Limb (tissue), 2 donors: ENCODE data around the gene ARHGAP4.

Experiments
- DNase-seq, 2 donors: peaks; one replicate each; pipeline ENCODE4 v3.0.0-alpha.2; 2016; ENCODE audit errors: extremely low spot score in 2 of 2

Gene ARHGAP4

DNA sequence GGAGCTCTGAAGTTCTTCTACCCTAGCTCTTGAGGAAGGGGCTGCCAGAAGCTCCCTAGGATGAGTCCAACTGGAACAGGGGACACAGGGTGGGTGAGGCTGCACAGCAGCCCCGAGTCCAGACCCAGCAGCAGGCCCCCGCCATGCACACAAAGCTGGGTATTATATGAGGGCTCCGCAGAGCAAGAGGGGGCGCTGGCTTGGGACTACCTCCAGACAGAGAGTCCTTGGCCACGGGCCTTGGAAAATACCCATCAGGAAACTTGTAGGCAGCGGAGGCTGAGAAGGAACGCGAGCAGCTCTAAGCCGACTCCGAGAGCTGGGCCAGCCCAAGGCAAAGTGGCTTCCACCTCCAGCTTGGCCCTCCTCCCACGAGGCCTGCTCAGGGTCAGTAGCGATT, 37.5 kb upstream of the ARHGAP4 start:
- DNase-seq: no peak

DNA sequence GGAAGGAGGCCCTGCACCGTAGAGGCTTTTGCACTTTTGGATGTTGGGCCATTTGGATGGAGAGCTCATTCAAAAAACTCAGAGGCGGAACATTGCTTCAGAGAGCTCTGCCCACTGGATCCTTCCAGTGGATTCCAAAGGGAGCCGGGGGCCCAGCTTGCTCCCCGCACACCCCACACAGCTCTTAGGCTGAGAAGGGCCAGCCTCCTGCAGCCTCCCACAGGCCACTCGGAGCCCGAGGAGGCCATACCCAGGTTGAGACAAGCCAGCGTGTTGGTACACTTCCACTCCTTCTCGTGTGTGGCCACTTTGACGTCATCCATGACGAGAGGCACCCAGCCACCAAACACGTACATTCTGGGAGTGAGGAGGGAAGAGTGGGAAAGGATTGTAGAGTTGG, 35.2 kb upstream of the ARHGAP4 start:
- DNase-seq: no peak

DNA sequence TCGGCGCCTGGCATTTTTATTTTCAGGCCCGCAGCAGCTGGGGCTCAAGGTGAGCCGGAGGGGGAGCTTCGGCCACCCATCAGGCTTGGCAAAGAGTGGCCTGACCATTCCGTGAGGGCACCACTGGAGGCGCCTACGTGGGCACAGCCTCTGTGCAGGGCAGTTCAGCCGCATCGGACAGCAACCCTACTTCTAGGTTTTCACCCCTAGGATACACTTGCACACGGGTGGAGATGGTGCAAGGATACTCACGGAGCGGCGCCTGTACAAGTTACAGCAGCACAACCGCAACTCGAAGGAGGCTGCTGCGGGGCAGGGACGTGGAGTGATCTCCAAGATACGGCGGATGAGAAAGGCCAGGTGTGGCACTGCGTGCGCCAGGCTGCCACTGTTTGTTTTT, 34.7 kb upstream of the ARHGAP4 start:
- DNase-seq: no peak

DNA sequence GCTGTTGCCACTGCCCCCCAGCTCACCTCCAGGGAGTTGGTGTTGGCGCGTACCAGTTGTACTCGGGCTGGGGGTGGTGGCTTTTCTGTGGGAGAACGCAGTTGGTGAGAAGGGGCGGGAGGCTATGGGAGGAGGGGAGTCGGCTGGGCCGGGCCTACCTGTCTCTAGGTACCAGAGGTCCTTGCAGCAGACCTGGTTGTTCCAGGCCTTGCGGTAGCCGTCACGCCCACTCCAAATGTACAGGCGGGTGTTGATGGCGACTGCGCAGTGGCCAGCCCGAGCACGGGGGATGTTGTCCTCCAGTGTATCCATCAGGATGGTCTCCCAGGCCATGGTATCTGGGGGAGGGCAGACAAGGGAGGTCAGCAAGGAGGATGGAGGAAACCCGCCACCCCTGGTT, 34.0 kb upstream of the ARHGAP4 start:
- DNase-seq: no peak

DNA sequence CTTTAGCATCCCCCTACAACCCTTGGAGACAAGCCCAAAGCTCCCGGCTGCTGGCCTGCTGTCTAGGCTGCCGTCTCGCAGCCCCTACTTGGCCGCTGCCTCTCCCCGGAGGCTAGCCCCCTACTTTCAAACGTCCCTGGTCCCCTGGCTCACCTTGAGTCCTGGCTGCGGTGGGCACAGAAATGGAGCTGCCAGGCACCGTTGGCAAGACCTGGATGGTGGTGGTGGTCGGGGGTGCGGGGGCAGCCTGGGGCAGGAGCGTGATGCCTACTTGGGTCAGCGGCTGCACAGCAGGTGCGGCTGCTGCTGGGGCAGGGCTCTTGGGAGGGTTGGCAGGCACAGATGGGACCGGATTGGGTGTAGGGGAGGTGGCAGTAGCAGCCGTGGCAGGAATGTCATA, 33.6 kb upstream of the ARHGAP4 start:
- DNase-seq: no peak

DNA sequence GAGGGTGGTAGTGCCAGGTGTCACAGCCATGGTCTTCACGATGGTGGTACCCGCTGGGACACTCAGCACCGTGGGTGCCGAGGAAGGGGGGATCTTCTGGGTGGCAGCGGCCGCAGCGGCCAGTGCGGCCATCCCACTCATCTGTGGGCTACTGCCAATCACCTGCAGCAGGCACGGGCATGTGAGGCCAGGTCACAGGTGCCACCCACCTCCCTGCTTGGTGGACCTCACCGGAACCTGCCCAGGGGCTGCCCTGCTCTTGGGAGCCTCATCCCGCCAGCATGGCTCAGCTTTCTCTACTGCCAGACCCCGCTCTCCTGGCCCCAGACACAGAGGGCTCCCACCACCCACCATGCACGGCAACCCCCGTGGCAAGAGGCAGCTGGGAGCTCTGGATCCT, 32.5 kb upstream of the ARHGAP4 start:
- no peak for DNase-seq

DNA sequence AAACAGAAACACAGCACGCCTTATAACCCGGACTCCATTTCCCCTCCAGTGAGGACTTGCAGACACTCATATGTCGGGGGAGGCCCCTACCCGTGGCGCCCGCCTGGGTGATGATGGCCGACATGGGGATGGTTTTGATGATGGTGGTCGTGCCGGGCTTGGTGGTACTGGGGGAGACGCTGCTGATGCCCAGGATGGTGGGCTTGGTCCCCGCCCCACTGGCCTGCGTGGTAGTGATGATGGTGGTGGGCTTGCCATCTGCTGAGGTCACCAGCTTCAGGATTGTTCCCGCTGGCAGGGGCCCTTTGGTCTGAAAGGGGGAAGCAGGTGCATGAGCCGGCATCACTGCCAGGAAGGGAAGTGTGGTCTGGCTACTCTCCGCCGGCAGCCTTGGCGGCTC, 31.2 kb upstream of the ARHGAP4 start:
- DNase-seq: no peak

DNA sequence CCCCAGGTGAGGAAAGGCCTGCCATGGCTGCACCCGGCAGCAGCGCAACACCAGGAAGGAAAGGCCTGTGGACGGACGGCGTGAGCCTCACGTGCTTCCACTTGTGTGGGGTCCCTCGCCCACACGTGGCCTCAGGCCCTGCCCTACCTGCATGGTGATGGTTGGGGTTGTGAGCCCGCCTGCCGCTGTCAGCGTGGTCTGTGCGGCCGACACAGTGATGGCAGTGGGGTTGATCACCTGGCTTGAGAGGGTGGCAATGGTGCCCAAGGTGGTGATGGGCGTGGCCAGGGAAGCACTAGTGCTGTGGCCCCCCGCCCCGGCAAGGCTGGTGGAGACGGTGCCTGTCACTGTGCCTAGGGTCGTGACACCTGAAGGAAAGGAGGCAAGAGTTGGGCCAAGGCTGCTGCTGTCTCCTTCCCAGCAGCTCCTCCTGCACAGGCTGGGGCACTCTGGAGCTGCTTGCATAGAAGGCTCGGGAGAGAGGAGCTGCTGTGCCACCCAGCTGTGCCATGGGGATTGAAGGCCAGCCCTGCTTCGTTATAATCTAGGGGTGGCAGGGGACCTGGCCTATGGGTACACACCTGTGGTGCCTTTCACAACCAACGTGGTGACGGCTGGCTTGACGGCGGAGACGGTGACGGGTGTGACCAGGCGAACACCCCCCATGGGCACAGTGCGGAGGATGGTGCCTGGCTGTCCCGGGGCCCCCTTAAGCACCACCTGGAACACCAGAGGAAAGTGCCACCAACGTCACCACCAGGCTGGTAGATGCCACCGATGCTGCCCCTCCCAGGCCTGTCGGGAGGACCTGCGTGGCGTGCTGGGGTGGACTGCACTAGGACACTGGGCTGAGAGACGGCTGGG, 30.2 kb upstream of the ARHGAP4 start:
- no peak for DNase-seq

DNA sequence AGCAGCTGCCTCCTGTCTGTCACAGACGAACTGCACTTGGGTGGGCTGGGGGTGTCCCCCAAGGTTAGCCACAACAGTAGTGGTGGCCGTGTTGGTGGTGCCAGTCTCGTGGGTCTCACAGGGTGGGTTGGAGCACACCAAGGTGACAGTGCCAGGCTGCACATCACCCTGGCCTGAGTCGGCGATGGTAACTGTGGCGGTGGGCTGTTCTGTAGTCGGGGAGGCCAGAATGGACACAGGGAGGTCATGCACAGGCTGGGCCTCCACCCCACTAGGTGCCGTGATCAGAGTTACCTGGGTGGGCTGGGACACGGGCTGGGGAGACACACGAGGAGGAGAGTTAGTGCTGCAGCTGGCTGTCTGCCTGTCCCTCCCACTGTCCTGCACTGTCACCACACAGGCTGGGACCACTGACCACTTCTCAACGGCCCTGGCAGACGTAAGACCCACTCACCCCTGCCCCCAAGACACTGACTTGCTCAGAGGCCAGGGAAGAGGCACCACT, 29.2 kb upstream of the ARHGAP4 start:
- no peak for DNase-seq

DNA sequence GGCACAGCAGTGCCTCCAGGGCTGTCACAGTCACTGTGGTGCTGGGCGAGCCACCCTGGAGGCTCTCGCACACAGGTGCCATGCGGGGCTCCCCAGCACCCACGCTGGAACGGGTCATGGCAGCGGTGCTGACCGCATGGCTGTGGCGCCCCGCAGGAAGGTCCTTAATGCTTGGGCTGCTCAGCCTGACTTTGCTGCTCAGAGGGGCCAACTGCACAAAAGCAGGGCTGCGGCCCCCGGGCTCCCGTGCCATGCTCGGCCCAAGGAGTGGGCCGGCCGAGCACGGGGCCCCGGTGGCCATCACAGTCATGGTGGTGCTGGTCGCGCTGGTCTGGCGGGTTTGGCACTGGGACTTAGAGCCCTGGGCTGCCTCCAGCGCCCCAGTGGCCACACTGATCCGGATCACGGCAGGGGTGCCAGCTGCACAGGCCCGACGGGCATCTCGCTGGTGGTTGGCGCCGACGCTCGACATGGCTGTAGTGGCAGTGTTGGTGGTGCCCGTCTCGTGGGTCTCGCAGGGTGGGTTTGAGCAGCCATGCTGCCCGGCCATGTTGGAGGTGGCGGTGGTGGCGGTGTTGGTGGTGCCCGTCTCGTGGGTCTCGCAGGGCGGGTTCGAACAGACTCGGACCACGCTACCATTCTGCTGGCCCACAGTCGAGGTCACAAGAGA, 28.6 kb upstream of the ARHGAP4 start:
- no peak for DNase-seq

DNA sequence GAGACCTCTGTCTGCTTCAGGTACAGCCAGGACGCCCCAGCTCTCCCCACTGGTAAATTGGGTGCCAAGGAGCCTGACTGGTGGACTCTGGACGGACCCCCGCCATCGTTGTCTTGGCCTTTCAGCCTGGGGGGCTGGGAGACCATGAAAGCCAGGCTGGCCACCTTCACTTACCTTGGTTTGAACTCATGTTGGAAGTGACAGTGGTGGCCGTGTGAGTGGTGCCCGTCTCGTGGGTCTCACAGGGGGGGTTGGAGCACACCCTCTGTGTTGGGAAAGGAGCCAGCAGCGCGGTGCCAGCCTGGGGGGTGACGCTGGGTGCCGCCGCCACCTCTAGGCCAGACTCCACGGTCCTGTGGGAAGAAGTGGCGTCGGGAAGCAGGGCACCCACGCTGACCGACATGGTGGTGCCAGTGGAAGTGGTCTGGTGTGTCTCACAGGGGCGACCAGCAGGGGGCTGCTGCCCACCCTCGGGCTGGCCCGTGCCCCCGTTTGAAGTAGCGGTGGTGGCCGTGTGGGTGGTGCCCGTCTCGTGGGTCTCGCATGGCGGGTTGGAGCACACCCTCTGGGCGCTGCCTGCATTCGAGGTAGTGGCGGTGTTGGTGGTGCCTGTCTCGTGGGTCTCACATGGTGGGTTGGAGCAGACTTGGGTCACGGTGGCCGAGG, 28.0 kb upstream of the ARHGAP4 start:
- DNase-seq: no peak

DNA sequence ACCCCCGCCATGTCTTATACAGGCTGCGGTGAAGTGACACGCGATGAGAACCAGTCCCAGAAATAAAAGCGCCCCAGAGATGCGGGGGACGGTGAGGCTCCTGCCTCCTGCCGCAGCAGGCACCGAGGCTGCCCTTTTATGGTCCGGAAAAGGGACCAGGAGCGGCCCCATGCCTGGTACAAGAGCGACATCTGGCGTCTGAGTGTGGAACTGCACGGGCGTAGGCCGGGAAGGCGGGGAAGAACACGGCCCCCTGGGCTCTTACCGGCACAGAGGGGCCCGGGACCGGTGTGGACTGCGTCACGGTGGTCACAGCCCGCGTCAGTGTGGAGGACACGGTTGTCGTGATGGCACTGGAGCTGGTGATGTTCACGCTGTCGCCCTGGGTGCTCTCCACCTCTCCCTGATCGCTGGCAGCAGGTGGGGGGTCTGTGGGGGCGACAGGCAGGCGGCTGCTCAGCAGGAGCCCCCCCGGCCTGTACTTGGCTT, 27.3 kb upstream of the ARHGAP4 start:
- peak; percentile 23 to 83 for DNase-seq

DNA sequence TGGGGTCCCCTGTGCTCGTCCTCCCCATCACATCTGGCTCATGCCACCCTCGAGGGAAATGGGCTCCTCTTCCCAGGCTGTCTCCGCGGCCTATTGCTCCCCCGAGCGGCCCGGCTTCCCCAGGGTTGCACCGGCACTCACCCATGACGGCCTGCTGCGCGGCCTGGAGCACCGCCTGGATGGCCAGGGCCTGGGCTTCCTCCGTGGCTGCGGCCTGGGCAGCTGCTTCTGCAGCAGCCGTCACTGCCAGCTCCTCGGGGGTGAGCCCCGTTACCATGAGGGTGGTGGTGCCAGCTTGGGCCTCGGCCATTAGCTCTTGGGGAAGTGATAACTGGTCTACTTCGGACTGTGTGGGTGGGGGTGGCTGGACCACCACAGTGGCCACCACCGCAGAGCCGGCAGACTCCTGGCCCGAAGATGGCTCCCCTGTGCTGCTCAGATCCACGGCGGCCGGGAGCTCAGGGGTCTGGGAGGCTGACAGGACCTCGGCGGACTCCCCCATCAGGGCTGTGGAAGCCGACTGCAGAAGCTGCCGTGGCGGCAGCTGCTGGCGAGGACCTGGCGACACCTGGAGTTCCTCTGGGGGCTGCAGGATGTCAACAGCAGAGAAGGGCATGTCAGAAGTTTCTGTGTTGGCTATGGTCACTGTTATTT, 26.4 kb upstream of the ARHGAP4 start:
- no peak for DNase-seq

DNA sequence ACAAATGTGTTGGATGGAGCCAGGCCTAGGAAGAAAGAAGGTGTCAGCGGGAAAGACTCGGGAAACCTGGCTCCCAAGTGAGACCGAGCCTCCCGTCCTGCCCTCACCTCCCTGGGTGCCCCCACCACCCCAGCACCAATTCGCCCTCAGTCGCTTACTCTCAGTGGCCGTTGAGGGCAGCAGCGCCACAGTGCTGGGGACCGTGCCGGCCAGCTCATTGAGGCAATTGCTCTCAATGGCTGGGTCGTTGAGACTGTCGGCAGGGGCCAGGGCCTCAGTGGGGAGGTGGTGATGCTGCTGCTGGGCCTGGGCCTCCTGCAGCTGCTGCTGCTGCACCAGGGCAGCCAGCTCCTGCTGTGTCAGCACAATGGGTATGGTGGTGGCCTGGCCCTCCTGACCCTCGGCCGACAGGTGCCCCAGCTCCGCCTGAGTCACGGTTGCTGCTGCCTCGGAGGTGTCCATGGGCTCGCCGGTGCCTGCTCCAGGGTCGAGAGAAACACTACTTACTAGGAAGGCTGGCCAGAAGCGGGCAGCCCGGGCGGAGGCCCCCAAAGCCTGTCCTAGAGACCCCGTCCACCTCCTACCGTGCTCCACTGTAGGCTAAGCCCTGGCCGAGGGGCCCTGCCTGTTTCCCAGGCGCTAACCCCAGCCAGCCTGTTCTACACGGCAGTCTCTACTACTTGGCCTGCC, 25.8 kb upstream of the ARHGAP4 start:
- DNase-seq: no peak

DNA sequence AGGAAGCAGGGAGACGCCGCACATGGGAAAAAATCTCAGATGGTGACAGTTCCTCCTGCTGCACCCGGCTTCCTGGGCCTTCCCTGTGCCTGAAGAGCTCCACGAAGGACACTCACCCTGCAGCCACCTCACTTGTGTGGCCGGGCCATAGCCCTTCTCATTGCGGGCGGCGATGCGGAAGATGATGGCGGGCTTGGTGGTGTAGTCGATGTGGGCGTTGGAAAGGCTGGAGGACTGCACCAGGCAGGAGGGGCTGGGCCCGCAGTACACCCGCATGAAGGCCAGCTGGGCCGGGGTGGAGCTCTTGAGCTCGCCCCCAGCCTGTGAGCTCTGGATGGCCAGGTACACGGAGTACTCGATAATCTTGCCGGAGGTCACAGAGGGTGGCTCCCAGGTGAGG, 24.1 kb upstream of the ARHGAP4 start:
- DNase-seq: no peak

DNA sequence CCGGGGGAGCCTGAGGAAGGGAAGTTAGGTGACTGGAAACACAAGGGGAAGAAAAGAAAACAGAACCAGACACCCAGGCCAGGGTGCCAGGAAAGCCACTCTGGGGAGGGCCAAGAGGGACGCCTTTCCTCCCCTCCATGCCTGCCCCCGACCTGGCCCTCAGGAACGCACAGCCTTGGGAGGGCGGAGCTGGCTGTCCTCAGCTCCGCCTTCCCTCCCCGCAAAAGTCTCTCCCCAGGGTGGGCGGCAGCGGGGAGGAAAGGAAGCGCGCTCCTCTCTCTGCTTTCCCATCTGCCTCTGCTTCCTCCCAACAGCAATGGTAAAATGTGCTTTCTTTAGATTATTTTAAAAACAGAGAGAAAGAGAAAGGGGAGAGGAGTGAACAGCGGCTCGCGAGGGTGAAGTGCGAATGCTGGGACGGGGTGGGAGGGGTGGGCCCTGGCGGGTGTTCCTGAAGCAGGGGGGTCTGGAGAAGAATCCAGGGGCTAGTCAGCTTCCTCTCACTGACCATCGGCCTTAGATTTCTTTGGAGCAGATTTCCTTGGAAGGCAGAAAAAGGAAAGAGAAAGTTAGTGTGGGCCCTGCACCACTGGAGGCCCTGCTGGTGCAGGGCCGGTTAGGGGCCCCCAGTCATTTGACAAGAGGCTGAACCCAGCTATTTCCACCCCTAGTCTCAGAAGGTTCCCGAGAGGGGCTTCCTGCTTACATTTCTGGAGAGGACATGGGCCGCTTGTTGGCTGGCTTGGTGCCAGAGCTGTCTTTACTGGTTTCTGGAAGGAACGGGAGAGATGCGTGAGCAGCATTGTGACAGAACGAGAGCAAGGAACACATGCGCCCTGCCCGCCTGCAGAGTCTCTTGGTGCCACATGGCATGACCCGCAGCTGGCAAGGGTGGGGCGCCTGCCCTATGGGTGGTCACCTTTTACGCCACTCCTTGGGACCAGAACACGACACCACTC, 23.1 kb upstream of the ARHGAP4 start:
- no peak for DNase-seq

DNA sequence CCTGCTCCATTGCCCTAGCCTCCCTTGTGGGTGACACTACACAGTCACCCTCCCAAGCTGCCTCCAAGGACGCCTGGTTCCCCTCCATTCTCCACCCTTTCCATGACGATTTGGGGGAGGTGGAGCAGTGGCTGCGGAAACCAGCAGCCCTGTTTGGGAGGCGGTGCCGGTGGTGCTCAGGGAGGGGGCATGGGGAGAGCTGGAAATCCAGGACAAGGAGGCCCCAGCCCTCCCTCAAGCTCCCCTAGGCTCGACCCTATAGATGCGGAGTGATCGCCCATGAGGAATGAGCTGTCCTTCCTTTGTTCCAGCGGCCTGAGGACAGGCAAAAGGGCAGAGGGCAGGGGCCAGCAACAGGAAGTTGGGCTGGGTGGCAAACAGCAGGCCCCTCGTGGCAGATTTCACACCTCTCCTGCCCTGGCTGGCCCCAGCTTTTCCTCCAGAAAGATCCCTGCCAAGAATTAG, 22.0 kb upstream of the ARHGAP4 start:
- no peak for DNase-seq

DNA sequence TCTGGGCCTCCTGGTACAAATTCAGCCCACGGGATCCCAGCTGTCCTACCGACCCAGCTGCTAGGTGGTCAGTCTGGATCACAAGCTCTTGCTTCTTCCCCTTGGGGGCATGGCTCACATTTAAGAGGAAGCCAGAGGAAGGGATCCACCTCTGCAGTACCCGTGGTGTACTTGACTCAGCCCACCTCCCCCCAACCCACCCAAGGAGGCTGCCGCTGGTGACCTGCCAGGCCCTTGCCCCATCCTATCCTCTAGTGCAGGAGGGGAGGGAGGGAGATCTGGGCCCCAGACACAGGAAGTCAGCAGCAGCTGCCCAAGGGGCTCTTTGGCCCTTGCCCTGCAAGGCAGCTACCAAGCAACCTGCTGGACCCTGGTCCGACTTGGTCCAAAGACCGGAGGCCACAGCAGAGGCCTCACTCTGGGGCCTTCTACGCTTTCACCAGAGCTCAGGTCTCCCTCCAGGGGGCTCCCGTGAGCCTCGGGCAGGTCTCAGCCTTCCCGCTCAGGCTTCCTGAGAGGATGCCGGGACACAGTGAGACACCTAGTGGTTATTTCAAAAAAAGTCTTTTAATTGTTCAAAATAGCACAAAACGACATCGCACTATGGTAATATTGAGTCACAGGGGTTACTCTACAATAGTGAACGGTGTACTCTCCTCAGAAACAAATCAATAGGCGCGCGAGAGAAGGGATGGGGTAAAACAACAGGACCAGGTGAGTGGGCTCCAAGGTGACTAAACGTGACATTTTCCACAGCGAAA, 21.1 kb upstream of the ARHGAP4 start:
- peak; percentile 27 to 74 for DNase-seq
